ENCODE measurements around the gene RAB19. TPM values are rescaled to one million over a fixed set of nuclear protein-coding genes. Genes with fewer than 3 reads are reported as not detected.

RAB19 gene
- total and polyA plus RNA-seq, 4 donors, result 0.17 to 0.84 TPM; not detected in 2

- Histone ChIP-seq H3K4me3 (ENCODE audit: low read depth in 1 of 3, low read length in 3 of 3) (no peak overlapping the region), H3K36me3 (ENCODE audit: control insufficient read depth in 4 of 4, insufficient read depth in 3 of 4, low read depth in 1 of 4, low read length in 3 of 4) (peaks cover 4 to 9% (median 4%) of the 10 kb centered on the region in 4 donors), H3K27me3 (ENCODE audit: control insufficient read depth in 4 of 4, insufficient read depth in 4 of 4, low read length in 3 of 4) (no peaks in the 10 kb centered on the region), H3K27ac (ENCODE audit: low read depth in 1 of 2, low read length in 2 of 2) (no peak overlapping the region), H3K9ac (ENCODE audit: low read depth in 1 of 2, low read length in 2 of 2) (no peak overlapping the region), H3K9me3 (ENCODE audit: control insufficient read depth in 4 of 4, low read length in 3 of 4) (no peaks in the 10 kb centered on the region), H3K4me1 (ENCODE audit: control insufficient read depth in 4 of 4, insufficient read depth in 4 of 4, low read length in 3 of 4) (no peaks in the 10 kb centered on the region)
- no peak for DNase-seq (ENCODE audit: low spot score)
- WGBS, result 88% methylated on average over 10 of the region's 10 CpGs
- TF ChIP-seq CTCF (IDR thresholded peaks at IDR 0.05; ENCODE audit: low read depth, low read length, missing input control), result no peak
- no peak for TF ChIP-seq JUND (IDR thresholded peaks at IDR 0.05)
- TF ChIP-seq RAD21 (IDR thresholded peaks at IDR 0.05), result no peak
- no peak for TF ChIP-seq RXRA (IDR thresholded peaks at IDR 0.05)
- no peak for TF ChIP-seq MAX (IDR thresholded peaks at IDR 0.05)
- TF ChIP-seq SP1 (IDR thresholded peaks at IDR 0.05), result no peak
- no peak for TF ChIP-seq ATF3 (IDR thresholded peaks at IDR 0.05)
- TF ChIP-seq GABPA (IDR thresholded peaks at IDR 0.05 in 1 of 2, conservative IDR thresholded peaks at IDR 0.05 in 1 of 2), result no peak
- no peak for TF ChIP-seq YY1 (IDR thresholded peaks at IDR 0.05)
- TF ChIP-seq HNF4G (IDR thresholded peaks at IDR 0.05), result no peak
- TF ChIP-seq ZBTB33 (IDR thresholded peaks at IDR 0.05), result no peak
- no peak for TF ChIP-seq NR2F2 (IDR thresholded peaks at IDR 0.05)
- TF ChIP-seq FOXA1 (IDR thresholded peaks at IDR 0.05), result no peak
- TF ChIP-seq FOXA2 (IDR thresholded peaks at IDR 0.05), result no peak
These were observed 45.3 kb upstream of the RAB19 start for GRCh38 chr7:140358412-140359051.

- WGBS, result 94% methylated on average over 6 of the region's 6 CpGs
- DNase-seq (ENCODE audit: low spot score), result no peak
- Histone ChIP-seq H3K9me3 (ENCODE audit: control insufficient read depth in 4 of 4, low read length in 3 of 4) (no peaks in the 10 kb centered on the region), H3K36me3 (ENCODE audit: control insufficient read depth in 4 of 4, insufficient read depth in 3 of 4, low read depth in 1 of 4, low read length in 3 of 4) (peaks cover 0 to 6% (median 4%) of the 10 kb centered on the region in 4 donors), H3K4me1 (ENCODE audit: control insufficient read depth in 4 of 4, insufficient read depth in 4 of 4, low read length in 3 of 4) (no peaks in the 10 kb centered on the region), H3K9ac (ENCODE audit: low read depth in 1 of 2, low read length in 2 of 2) (no peak overlapping the region), H3K4me3 (ENCODE audit: low read depth in 1 of 3, low read length in 3 of 3) (no peak overlapping the region), H3K27me3 (ENCODE audit: control insufficient read depth in 4 of 4, insufficient read depth in 4 of 4, low read length in 3 of 4) (no peaks in the 10 kb centered on the region), H3K27ac (ENCODE audit: low read depth in 1 of 2, low read length in 2 of 2) (no peak overlapping the region)
- no peak for TF ChIP-seq NR2F2 (IDR thresholded peaks at IDR 0.05)
- TF ChIP-seq HNF4G (IDR thresholded peaks at IDR 0.05), result no peak
- no peak for TF ChIP-seq ATF3 (IDR thresholded peaks at IDR 0.05)
- no peak for TF ChIP-seq GABPA (IDR thresholded peaks at IDR 0.05 in 1 of 2, conservative IDR thresholded peaks at IDR 0.05 in 1 of 2)
- TF ChIP-seq CTCF (IDR thresholded peaks at IDR 0.05; ENCODE audit: low read depth, low read length, missing input control), result no peak
- TF ChIP-seq RXRA (IDR thresholded peaks at IDR 0.05), result no peak
- no peak for TF ChIP-seq FOXA1 (IDR thresholded peaks at IDR 0.05)
- TF ChIP-seq YY1 (IDR thresholded peaks at IDR 0.05), result no peak
- TF ChIP-seq HNF4A (conservative IDR thresholded peaks at IDR 0.05), result no peak
- no peak for TF ChIP-seq REST (IDR thresholded peaks at IDR 0.05)
- TF ChIP-seq ZBTB33 (IDR thresholded peaks at IDR 0.05), result no peak
- no peak for TF ChIP-seq FOXA2 (IDR thresholded peaks at IDR 0.05)
These were observed 43.1 kb upstream of the RAB19 start for GRCh38 chr7:140360697-140361229.

Data from liver (tissue), 9 donors.